HepG2 (cell line): ENCODE data around the gene GLRA1. TPM values are rescaled to one million over a fixed set of nuclear protein-coding genes. Genes with fewer than 3 reads are reported as not detected.

ENCODE experiments used
- ARNT2 ChIP-seq: sonication (generic); formaldehyde crosslinking; IDR thresholded peaks from 2 replicates; pipeline ENCODE4 v1.8.0; 2022; ENCODE audit warnings: mild to moderate bottlenecking, low read depth, missing genetic modification reagents, moderate library complexity
- CHD4 ChIP-seq: fragments of 200-600 bp; sonication (generic); IDR thresholded peaks from 2 replicates; pipeline ENCODE4 v1.7.0; 2017; ENCODE audit warnings: mild to moderate bottlenecking, low read length, borderline replicate concordance
- ESRRA ChIP-seq: sonication (generic); formaldehyde crosslinking; IDR thresholded peaks from 2 replicates; pipeline ENCODE4 v1.5.1; 2020; ENCODE audit warnings: mild to moderate bottlenecking, low read depth, missing genetic modification reagents
- ETV5 ChIP-seq: IDR thresholded peaks from 2 replicates; pipeline ENCODE4 v1.6.1; 2018; ENCODE audit warnings: missing biosample characterization, missing genetic modification reagents, inconsistent platforms, borderline replicate concordance
- FOXJ3 ChIP-seq: sonication (generic); formaldehyde crosslinking; IDR thresholded peaks from 2 replicates; pipeline ENCODE4 v1.4.0; 2020; ENCODE audit warnings: missing genetic modification reagents, mild to moderate bottlenecking, borderline replicate concordance
- HNRNPK ChIP-seq: fragments of 200-400 bp; formaldehyde crosslinking; IDR thresholded peaks from 2 replicates; pipeline ENCODE4 v1.6.1; 2018; ENCODE audit warnings: low read length, low read depth, moderate library complexity, mild to moderate bottlenecking; ENCODE audit not compliant: poor library complexity, severe bottlenecking
- MEF2D ChIP-seq: sonication (generic); formaldehyde crosslinking; IDR thresholded peaks from 2 replicates; pipeline ENCODE4 v1.5.1; 2020; ENCODE audit warnings: mild to moderate bottlenecking, missing genetic modification reagents
- NKX3-1 ChIP-seq: sonication (generic); formaldehyde crosslinking; IDR thresholded peaks from 2 replicates; pipeline ENCODE4 v1.5.0; 2020; ENCODE audit warnings: missing genetic modification reagents
- PBX2 ChIP-seq: IDR thresholded peaks from 2 replicates; pipeline ENCODE4 v1.6.1; 2016; ENCODE audit warnings: control low read depth
- RAD51 ChIP-seq: fragments of 450-650 bp; IDR thresholded peaks from 2 replicates; pipeline ENCODE4 v1.6.1; 2016; ENCODE audit warnings: borderline replicate concordance
- REPIN1 ChIP-seq: sonication (generic); formaldehyde crosslinking; IDR thresholded peaks from 2 replicates; pipeline ENCODE4 v1.8.0; 2022; ENCODE audit warnings: missing genetic modification reagents, low read depth, mild to moderate bottlenecking, borderline replicate concordance
- SOX13 ChIP-seq, 3 experiments: fragments of 450-650 bp in 1 of 3; sonication (generic) in 1 of 3; formaldehyde crosslinking in 1 of 3; IDR thresholded peaks in 2 of 3; conservative IDR thresholded peaks in 1 of 3; 2 replicates each; pipeline versions ENCODE4 v1.5.0 to v1.6.1; 2016 to 2020; ENCODE audit warnings: antibody characterized with exemption in 1 of 3, mild to moderate bottlenecking in 1 of 3, missing compliant biosample characterization in 1 of 3, missing genetic modification reagents in 1 of 3, moderate library complexity in 1 of 3
- SOX5 ChIP-seq: IDR thresholded peaks from 2 replicates; pipeline ENCODE4 v1.6.1; 2016; ENCODE audit warnings: borderline replicate concordance
- TAF15 ChIP-seq: fragments of 200-400 bp; formaldehyde crosslinking; IDR thresholded peaks from one replicate; pipeline ENCODE4 v1.6.1; 2018; ENCODE audit warnings: mild to moderate bottlenecking, low read depth, low read length; ENCODE audit not compliant: poor library complexity, severe bottlenecking
- TRAFD1 ChIP-seq: sonication (generic); formaldehyde crosslinking; IDR thresholded peaks from 2 replicates; pipeline ENCODE4 v1.5.1; 2020; ENCODE audit warnings: missing genetic modification reagents, mild to moderate bottlenecking, borderline replicate concordance
- ZBTB7A ChIP-seq: sonication (generic); formaldehyde crosslinking; IDR thresholded peaks from 2 replicates; pipeline ENCODE4 v1.8.0; 2022; ENCODE audit warnings: mild to moderate bottlenecking, missing genetic modification reagents
- ZNF143 ChIP-seq: sonication (generic); formaldehyde crosslinking; IDR thresholded peaks from 2 replicates; pipeline ENCODE4 v1.4.0; 2020; ENCODE audit warnings: missing genetic modification reagents
- ZNF496 ChIP-seq: sonication (generic); formaldehyde crosslinking; IDR thresholded peaks from 2 replicates; pipeline ENCODE4 v1.8.1; 2023; ENCODE audit warnings: mild to moderate bottlenecking, moderate library complexity, missing genetic modification reagents; ENCODE audit not compliant: insufficient replicate concordance
- ZNF761 ChIP-seq: sonication (generic); formaldehyde crosslinking; conservative IDR thresholded peaks from 2 replicates; pipeline ENCODE4 v1.4.0; 2020; ENCODE audit warnings: mild to moderate bottlenecking, missing genetic modification reagents
- polyA plus RNA-seq, 8 experiments: library from polyadenylated mRNA; depleted of rRNA in 3 of 8; stranded (reverse) in 7 of 8; unstranded in 1 of 8; fragments of >200 nt; fragmentation: Illumina TruSeq in 4 of 8; extraction: Trizol in 4 of 8; gene quantifications; 2 replicates each; pipeline versions ENCODE4 v1.2.1 to v1.2.3, GENCODE V29; 2011 to 2016; ENCODE audit warnings: low read depth in 4 of 8, missing spikeins in 1 of 8, mixed read lengths in 1 of 8; ENCODE audit not compliant: insufficient read depth in 1 of 8
- total RNA-seq, 5 experiments: library from RNA; depleted of rRNA; stranded (reverse); fragments of >200 nt; fragmentation: Illumina TruSeq; extraction: Trizol; gene quantifications; 2 replicates each; pipeline ENCODE4 v1.2.3, GENCODE V29; 2016; ENCODE audit warnings: low read depth in 1 of 5

GLRA1 gene
- total and polyA plus RNA-seq, 2 of the 13 experiments (the other 11 are each of a cell fraction or from before 2014, with no cell fraction given) = not detected

- TF ChIP-seq PBX2 (no peak), ZNF761 (CRISPR knock-in tag) (no peak), TRAFD1 (CRISPR knock-in tag) (no peak), FOXJ3 (CRISPR knock-in tag) (no peak), NKX3-1 (no peak), ARNT2 (CRISPR knock-in tag) (no peak), TAF15 (no peak), RAD51 (no peak), SOX5 (CRISPR knock-in tag) (peak; percentile 59; the same call in 1 of the 2 replicates), ETV5 (CRISPR knock-in tag) (no peak), SOX13 (IDR thresholded peaks at IDR 0.05) (0 out of 2 replicates have a peak, but pooled peaks have one; percentile 41), SOX13 (CRISPR knock-in tag; conservative IDR thresholded peaks at IDR 0.05 in 1 of 2, IDR thresholded peaks at IDR 0.05 in 1 of 2) (peak in 1 of 2 experiments; percentile 96; a peak in 2 of 4 replicates), CHD4 (no peak), ESRRA (CRISPR knock-in tag) (no peak), ZNF496 (no peak), ZNF143 (CRISPR knock-in tag) (no peak), REPIN1 (CRISPR knock-in tag) (no peak), HNRNPK (no peak), ZBTB7A (CRISPR knock-in tag) (no peak), MEF2D (no peak)
Measured at GRCh38 chr5:151793358-151793757, 131.3 kb downstream of the GLRA1 start (continued).
